GM20000 (cell line): ENCODE measurements around the gene JCAD.

Experiments
- DNase-seq: peaks from one replicate; pipeline ENCODE4 v3.0.0; 2012; ENCODE audit warnings: low spot score
- CTCF ChIP-seq: IDR thresholded peaks from 2 replicates; pipeline ENCODE4 v1.5.1; 2012; ENCODE audit warnings: mild to moderate bottlenecking, control low read depth; ENCODE audit errors: extremely low read depth, missing control alignments

The JCAD gene

GRCh38 chr10:29970012-29970396 is 89.4 kb downstream of the JCAD start:
- DNase-seq = no peak
- TF ChIP-seq CTCF = no peak

- no peak for TF ChIP-seq CTCF
- DNase-seq = no peak
These were observed 90.0 kb downstream of the JCAD start for GRCh38 chr10:29969255-29970011.

- no peak for DNase-seq
- TF ChIP-seq CTCF = no peak
These were observed 90.8 kb downstream of the JCAD start for GRCh38 chr10:29968585-29968984.

- TF ChIP-seq CTCF = no peak
- no peak for DNase-seq
These were observed 93.1 kb downstream of the JCAD start for GRCh38 chr10:29966269-29966668.
